ENCODE results near the gene PPP6R3. TPM values are rescaled to one million over a fixed set of nuclear protein-coding genes. Genes with fewer than 3 reads are reported as not detected.
A peak's percentile ranks its signal among the peaks of the same experiment; 100 is the strongest.

Gene PPP6R3
- total RNA-seq, 1 experiment from 2014 or later = 138 TPM

- Histone ChIP-seq H4K8ac (replicated peaks; ENCODE audit: insufficient read length, low read depth, low read length) (no peak overlapping the region), H3K56ac (ENCODE audit: insufficient read length, low read depth, low read length) (no peak overlapping the region), H3K4ac (ENCODE audit: low read depth, low read length) (no peak overlapping the region), H2BK5ac (ENCODE audit: insufficient read length, low read length) (no peak overlapping the region), H3K27me3 (ENCODE audit: insufficient read depth, low read length) (no peaks in the 10 kb centered on the region), H4K5ac (ENCODE audit: insufficient read length, low read depth, low read length) (no peak overlapping the region), H2AK5ac (ENCODE audit: insufficient read length, low read length) (no peak overlapping the region), H2BK120ac (ENCODE audit: low read depth, low read length, poor library complexity, severe bottlenecking) (no peak overlapping the region), H3K4me1 (ENCODE audit: insufficient read depth, low read length) (peaks cover 4% of the 10 kb centered on the region), H4K20me1 (ENCODE audit: control insufficient read depth, insufficient read depth, insufficient read length) (no peaks in the 10 kb centered on the region), H3K79me1 (ENCODE audit: insufficient read depth, low read depth, low read length, poor library complexity, severe bottlenecking) (peaks cover 10% of the 10 kb centered on the region), H3K18ac (ENCODE audit: insufficient read length, low read depth, low read length) (no peak overlapping the region), H3K23ac (ENCODE audit: insufficient read length, low read depth, low read length) (no peak overlapping the region), H3T11ph (ENCODE audit: low read length) (no peak overlapping the region), H3K23me2 (ENCODE audit: insufficient read length, low read depth, low read length, poor library complexity, severe bottlenecking) (no peaks in the 10 kb centered on the region), H3K9me3 (ENCODE audit: control insufficient read depth, low read depth, low read length) (no peaks in the 10 kb centered on the region), H3K14ac (ENCODE audit: insufficient read depth, low read length) (no peak overlapping the region), H3K79me2 (ENCODE audit: insufficient read depth, low read length) (peaks cover 78% of the 10 kb centered on the region), H2BK15ac (ENCODE audit: low read depth, low read length) (no peak overlapping the region), H3K4me2 (ENCODE audit: insufficient read depth, insufficient read length, low read length) (no peak overlapping the region), H3K27ac (ENCODE audit: insufficient read length, low read depth, low read length) (no peak overlapping the region), H2AFZ (ENCODE audit: low read length) (no peak overlapping the region), H2BK20ac (ENCODE audit: low read depth, low read length, poor library complexity, severe bottlenecking) (no peak overlapping the region), H3K9ac (ENCODE audit: extremely low read depth, insufficient read length, low read length) (no peak overlapping the region), H4K91ac (ENCODE audit: insufficient read length, low read depth, low read length) (no peak overlapping the region), H2BK12ac (ENCODE audit: insufficient read length, low read depth, low read length) (no peak overlapping the region)
- H3K4me3 Mint-ChIP-seq = no peak overlapping the region
- peaks cover 39 to 45% (median 44%) of the 10 kb centered on the region in 3 experiments for H3K36me3 Mint-ChIP-seq (ENCODE audit: insufficient read depth in 1 of 3, low read depth in 3 of 3)
- H3K27me3 Mint-ChIP-seq (ENCODE audit: low read depth) = no peaks in the 10 kb centered on the region
- peak overlapping the region in 1 of 3 experiments; percentile 55; a peak in 2 of 7 replicates for H3K27ac Mint-ChIP-seq
- no peak for TF ChIP-seq CTCF (conservative IDR thresholded peaks at IDR 0.05)
- H3K4me1 Mint-ChIP-seq = peaks cover 55 to 68% of the 10 kb centered on the region in 2 experiments
- DNase-seq = no peak
- WGBS (ENCODE audit: extremely low coverage, insufficient read length, low lambda C conversion rate) = no CpG with 5 or more reads among the region's 4 CpGs
- peaks cover 6 to 31% of the 10 kb centered on the region in 2 experiments; a peak in 4 of 5 replicates for H3K9me3 Mint-ChIP-seq
Measured at GRCh38 chr11:68470304-68470811, 9.8 kb downstream of the PPP6R3 start.

Measured in H9 (cell line).